K562 (cell line): ENCODE measurements around the gene DGCR6L. TPM values are rescaled to one million over a fixed set of nuclear protein-coding genes. Genes with fewer than 3 reads are reported as not detected.
"Not testable (repeated sequence)": the region's sequence is repeated elsewhere in the genome, so short reads cannot be mapped to it uniquely, and the experiment has no call there.

Experiments used
- FOXP1 ChIP-seq: sonication (generic); formaldehyde crosslinking; IDR thresholded peaks from 2 replicates; pipeline ENCODE4 v1.8.0; 2022; ENCODE audit warnings: mild to moderate bottlenecking, missing genetic modification reagents
- TEAD4 ChIP-seq, 2 experiments: sonication (generic) in 1 of 2; formaldehyde crosslinking in 1 of 2; IDR thresholded peaks; 2 replicates each; pipeline versions ENCODE4 v1.6.1 to v1.8.0; 2012 to 2022; ENCODE audit warnings: borderline replicate concordance in 1 of 2, inconsistent platforms in 1 of 2, low read length in 1 of 2, mild to moderate bottlenecking in 1 of 2, missing genetic modification reagents in 1 of 2
- polyA plus RNA-seq, 8 experiments: library from polyadenylated mRNA; depleted of rRNA in 4 of 8; stranded (reverse) in 5 of 8; unstranded in 3 of 8; fragments of >200 nt; fragmentation: Nextera tagmentation in 2 of 8; fragmentation: Illumina TruSeq in 1 of 8; extraction: Ambion mirVana in 2 of 8; extraction: Trizol in 1 of 8; gene quantifications; 2 replicates each; pipeline versions ENCODE4 v1.2.1 to v1.2.3, GENCODE V29; 2011 to 2014; ENCODE audit warnings: inconsistent platforms in 1 of 8, missing spikeins in 1 of 8
- total RNA-seq, 7 experiments: library from RNA; depleted of rRNA in 6 of 7; stranded (reverse); fragments of >200 nt in 6 of 7; fragmentation: Illumina TruSeq in 2 of 7; extraction: Trizol in 2 of 7; gene quantifications; 2 replicates each; pipeline versions ENCODE4 v1.2.1 to v1.2.3, GENCODE V29; 2011 to 2021; ENCODE audit warnings: low replicate concordance in 1 of 7
- TF ChIP-seq, protein P1 (sequence below): sonication (generic); formaldehyde crosslinking; IDR thresholded peaks from 2 replicates; pipeline ENCODE4 v1.8.0; 2022; ENCODE audit warnings: mild to moderate bottlenecking, low read depth, missing genetic modification reagents
- TF ChIP-seq, protein P2 (sequence below), 2 experiments: fragments of 250-450 bp in 1 of 2; fragments of 450-650 bp in 1 of 2; sonication (Bioruptor Pico) in 1 of 2; IDR thresholded peaks; 2 replicates each; pipeline versions ENCODE4 v1.6.1 to v1.8.0; 2016 to 2021; ENCODE audit warnings: mild to moderate bottlenecking in 2 of 2, moderate library complexity in 2 of 2, missing compliant biosample characterization in 1 of 2, missing genetic modification characterization in 1 of 2
- TF ChIP-seq, protein P3 (sequence below): fragments of 450-650 bp; IDR thresholded peaks from 2 replicates; pipeline ENCODE4 v1.6.1; 2016; ENCODE audit warnings: antibody characterized with exemption
- TF ChIP-seq, protein P4 (sequence below), 3 experiments: IDR thresholded peaks in 2 of 3; conservative IDR thresholded peaks in 1 of 3; 2 replicates each; pipeline ENCODE4 v1.5.1; 2011 to 2012; ENCODE audit warnings: low read length in 3 of 3, mild to moderate bottlenecking in 3 of 3, control low read depth in 2 of 3, improper control_type of control experiment in 1 of 3, inconsistent platforms in 1 of 3, low read depth in 1 of 3, mixed read lengths in 1 of 3, moderate library complexity in 1 of 3; ENCODE audit not compliant: insufficient read depth in 2 of 3
- TF ChIP-seq, protein P5 (sequence below): sonication (generic); formaldehyde crosslinking; IDR thresholded peaks from 2 replicates; pipeline ENCODE4 v1.8.0; 2022; ENCODE audit warnings: mild to moderate bottlenecking, missing genetic modification reagents

DGCR6L gene
- total and polyA plus RNA-seq, 9 of the 15 experiments (the other 6 are each of a cell fraction or from before 2014, with no cell fraction given): 3.6 to 151 (median 51.0) TPM

DNA sequence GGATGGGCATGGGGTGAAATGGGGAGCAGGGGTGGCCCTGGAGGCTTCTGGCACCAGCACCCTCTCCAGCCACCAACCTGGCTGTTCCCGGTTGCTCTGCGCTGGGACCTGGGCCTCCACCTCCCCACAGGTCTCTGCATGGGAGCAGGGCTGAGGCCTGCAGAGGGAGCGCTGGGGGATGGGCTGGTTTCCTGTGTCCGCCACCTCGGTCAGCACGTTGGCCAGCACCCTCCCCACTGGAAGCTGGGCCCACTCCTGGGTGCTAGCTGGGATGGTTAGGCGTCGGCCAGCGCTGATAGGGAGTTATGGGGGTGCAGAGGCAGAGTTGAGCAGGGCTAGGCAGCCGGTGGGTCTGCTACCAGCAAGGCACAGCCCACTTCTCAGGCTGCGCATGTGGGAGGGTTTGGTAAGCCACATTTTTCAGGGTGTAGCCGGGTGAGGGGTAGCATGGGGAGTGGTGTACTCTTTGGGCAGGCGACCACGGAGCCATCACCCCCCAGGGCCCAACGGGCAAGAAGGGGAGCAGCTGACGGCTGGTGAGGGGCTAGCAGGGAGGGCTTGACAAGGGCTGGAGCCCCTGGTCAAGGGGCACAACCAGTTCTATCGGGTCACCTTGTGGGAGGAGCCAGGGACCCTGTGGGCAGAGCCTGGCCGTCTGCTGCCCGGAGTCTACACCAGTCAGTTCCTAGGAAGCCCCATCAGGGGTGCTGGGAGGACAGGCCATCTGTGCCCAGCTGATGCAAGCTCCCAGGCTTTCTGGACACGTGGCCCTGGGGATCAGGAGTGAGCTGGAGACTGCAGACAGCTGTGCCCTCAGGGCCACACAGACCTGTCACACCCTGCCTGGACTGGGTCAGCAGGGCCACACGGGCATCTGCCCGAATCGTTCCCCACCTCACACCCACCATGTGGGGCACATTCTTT is 49.4 kb downstream of the DGCR6L start (continued):
- TF ChIP-seq, protein P1, sequence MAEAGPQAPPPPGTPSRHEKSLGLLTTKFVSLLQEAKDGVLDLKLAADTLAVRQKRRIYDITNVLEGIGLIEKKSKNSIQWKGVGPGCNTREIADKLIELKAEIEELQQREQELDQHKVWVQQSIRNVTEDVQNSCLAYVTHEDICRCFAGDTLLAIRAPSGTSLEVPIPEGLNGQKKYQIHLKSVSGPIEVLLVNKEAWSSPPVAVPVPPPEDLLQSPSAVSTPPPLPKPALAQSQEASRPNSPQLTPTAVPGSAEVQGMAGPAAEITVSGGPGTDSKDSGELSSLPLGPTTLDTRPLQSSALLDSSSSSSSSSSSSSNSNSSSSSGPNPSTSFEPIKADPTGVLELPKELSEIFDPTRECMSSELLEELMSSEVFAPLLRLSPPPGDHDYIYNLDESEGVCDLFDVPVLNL (CRISPR knock-in tag): peak; percentile 81; the same call in 1 of the 2 replicates
- TF ChIP-seq, protein P2, sequence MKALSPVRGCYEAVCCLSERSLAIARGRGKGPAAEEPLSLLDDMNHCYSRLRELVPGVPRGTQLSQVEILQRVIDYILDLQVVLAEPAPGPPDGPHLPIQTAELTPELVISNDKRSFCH (CRISPR knock-in tag; IDR thresholded peaks at IDR 0.05): not testable (repeated sequence)
- TF ChIP-seq, protein P2 (tag; IDR thresholded peaks at IDR 0.05): 0 out of 2 replicates have a peak, but pooled peaks have one; percentile 55
- TF ChIP-seq FOXP1: peak; percentile 58; the same call in 1 of the 2 replicates
- TF ChIP-seq, protein P3, sequence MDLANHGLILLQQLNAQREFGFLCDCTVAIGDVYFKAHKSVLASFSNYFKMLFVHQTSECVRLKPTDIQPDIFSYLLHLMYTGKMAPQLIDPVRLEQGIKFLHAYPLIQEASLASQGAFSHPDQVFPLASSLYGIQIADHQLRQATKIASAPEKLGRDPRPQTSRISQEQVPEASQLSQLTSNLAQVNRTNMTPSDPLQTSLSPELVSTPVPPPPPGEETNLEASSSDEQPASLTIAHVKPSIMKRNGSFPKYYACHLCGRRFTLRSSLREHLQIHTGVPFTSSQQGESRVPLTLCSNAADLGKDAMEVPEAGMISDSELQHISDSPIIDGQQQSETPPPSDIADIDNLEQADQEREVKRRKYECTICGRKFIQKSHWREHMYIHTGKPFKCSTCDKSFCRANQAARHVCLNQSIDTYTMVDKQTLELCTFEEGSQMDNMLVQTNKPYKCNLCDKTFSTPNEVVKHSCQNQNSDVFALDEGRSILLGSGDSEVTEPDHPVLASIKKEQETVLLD: peak; percentile 31; the same call in 1 of the 2 replicates
- TF ChIP-seq, protein P4, sequence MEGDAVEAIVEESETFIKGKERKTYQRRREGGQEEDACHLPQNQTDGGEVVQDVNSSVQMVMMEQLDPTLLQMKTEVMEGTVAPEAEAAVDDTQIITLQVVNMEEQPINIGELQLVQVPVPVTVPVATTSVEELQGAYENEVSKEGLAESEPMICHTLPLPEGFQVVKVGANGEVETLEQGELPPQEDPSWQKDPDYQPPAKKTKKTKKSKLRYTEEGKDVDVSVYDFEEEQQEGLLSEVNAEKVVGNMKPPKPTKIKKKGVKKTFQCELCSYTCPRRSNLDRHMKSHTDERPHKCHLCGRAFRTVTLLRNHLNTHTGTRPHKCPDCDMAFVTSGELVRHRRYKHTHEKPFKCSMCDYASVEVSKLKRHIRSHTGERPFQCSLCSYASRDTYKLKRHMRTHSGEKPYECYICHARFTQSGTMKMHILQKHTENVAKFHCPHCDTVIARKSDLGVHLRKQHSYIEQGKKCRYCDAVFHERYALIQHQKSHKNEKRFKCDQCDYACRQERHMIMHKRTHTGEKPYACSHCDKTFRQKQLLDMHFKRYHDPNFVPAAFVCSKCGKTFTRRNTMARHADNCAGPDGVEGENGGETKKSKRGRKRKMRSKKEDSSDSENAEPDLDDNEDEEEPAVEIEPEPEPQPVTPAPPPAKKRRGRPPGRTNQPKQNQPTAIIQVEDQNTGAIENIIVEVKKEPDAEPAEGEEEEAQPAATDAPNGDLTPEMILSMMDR (IDR thresholded peaks at IDR 0.05 in 2 of 3, conservative IDR thresholded peaks at IDR 0.05 in 1 of 3; ENCODE audit: insufficient read depth in 2 of 3, low read depth in 1 of 3, low read length in 3 of 3): 0 out of 6 replicates have a peak, but pooled peaks of 1 of the 3 experiments have one; percentile 17
- TF ChIP-seq TEAD4 (IDR thresholded peaks at IDR 0.05; ENCODE audit: low read length): not testable (repeated sequence)
- TF ChIP-seq TEAD4 (CRISPR knock-in tag; IDR thresholded peaks at IDR 0.05; ENCODE audit: borderline replicate concordance): peak; percentile 86
- TF ChIP-seq, protein P5, sequence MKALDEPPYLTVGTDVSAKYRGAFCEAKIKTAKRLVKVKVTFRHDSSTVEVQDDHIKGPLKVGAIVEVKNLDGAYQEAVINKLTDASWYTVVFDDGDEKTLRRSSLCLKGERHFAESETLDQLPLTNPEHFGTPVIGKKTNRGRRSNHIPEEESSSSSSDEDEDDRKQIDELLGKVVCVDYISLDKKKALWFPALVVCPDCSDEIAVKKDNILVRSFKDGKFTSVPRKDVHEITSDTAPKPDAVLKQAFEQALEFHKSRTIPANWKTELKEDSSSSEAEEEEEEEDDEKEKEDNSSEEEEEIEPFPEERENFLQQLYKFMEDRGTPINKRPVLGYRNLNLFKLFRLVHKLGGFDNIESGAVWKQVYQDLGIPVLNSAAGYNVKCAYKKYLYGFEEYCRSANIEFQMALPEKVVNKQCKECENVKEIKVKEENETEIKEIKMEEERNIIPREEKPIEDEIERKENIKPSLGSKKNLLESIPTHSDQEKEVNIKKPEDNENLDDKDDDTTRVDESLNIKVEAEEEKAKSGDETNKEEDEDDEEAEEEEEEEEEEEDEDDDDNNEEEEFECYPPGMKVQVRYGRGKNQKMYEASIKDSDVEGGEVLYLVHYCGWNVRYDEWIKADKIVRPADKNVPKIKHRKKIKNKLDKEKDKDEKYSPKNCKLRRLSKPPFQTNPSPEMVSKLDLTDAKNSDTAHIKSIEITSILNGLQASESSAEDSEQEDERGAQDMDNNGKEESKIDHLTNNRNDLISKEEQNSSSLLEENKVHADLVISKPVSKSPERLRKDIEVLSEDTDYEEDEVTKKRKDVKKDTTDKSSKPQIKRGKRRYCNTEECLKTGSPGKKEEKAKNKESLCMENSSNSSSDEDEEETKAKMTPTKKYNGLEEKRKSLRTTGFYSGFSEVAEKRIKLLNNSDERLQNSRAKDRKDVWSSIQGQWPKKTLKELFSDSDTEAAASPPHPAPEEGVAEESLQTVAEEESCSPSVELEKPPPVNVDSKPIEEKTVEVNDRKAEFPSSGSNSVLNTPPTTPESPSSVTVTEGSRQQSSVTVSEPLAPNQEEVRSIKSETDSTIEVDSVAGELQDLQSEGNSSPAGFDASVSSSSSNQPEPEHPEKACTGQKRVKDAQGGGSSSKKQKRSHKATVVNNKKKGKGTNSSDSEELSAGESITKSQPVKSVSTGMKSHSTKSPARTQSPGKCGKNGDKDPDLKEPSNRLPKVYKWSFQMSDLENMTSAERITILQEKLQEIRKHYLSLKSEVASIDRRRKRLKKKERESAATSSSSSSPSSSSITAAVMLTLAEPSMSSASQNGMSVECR (CRISPR knock-in tag): peak; percentile 90; the same call in 1 of the 2 replicates
